OCI-M2 (cell line): ENCODE data around the gene NUDT17.

ENCODE experiments used
- DNase-seq: peaks from one replicate; lab custom pipeline; 2025; ENCODE audit not compliant: unreplicated experiment; lab: John Stamatoyannopoulos, UW

The NUDT17 gene

DNA sequence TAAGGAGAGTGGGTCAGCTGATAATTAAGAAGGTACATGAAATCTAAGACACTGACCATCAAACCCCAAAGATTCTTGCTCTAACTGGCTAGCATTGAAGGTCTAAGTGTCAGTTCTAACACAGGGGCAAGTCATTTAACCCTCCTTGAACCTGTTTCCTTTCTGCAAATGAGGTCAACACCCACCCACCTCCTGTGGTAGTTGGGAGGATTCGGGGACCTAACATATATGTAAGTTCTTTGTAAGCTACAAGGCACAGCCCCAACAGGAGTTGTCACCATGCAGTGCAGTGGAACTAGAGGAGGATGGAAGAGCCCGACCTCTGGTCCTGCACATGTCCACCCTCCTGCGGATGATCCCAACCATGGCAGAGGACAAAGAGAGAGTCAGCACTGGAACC lies 2.4 kb downstream of the NUDT17 start:
- no peak for DNase-seq

DNA sequence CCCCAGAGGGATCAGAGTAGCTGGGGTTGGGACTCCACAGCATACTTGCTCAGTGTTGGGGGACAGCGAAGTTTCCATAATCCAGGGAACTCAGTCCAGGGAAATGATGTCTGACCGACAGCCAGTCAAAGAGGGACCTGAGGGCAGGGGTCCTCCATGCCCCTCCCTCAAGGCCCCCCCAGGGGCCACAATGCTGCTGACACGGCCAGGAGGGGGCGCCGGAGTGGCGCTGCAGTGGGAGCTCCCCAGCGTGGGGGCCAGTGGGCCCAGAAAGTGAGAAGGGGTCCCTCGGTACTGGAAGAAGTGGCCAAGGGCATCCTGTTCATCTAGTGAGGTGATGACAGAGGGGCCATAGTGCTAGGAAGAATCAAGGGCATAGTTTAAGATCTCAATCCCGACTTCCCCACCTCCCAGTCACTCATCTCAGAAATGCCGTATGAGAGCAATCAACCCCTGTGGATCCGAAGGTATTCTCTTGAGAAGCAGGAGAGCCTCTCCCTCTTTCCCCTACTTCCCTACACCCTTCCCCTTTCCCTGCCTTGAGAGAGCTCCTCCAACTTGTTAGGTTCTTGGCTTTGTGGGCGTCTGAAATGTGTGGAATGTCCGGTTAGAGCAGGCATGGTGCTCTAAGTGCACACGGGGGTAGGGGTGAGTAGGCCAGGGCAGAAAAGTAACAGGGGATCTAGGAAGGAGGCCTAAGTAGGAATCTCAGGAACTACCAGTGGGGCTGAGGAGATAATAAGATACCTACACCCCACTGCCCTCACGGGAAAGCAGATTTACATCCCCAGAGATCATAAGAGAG lies 4.1 kb downstream of the NUDT17 start:
- no peak for DNase-seq

DNA sequence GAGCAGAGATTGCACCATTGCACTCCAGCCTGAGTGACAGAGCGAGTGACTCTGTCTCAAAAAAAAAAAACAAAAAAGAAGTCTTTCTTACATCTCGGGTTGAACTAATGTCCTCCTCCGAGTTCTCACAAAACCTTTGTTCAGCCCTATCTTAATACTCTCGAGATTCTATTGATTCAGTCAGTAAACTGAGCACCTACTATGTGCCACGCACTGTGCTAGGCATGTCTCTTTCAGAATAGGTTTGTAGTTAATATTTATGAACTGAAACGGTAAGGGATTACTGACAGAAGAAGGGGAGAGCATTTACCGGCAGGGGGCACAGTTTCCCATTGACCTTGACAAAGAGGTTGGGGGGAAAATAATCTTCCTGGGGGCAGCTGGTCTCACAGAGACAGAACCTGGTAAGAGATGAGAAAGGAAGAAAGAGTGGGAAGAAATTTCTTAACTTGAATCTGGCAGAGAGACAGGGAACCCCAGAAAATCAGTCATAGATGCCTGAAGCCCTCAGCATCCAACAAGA lies 10.1 kb downstream of the NUDT17 start:
- DNase-seq: no peak

DNA sequence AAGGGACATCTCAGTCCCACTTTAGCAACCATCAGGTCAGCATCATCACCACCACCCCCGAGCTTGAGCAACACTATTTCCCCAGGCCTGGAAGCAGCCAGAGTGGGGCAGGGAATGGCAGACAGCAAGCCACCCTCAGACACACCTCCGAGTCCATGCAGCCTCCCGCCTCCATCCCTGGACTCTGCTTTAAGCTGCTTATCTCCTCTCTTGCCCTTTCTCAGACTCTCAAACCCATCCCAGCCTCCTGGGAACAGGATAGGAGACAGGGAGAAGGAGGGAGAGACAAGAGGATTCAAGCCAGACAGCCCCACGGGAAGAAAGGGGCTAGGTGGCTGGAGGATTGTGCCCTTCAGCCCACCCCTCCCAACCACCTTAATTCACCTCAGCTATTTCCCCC lies 11.7 kb downstream of the NUDT17 start:
- no peak for DNase-seq

DNA sequence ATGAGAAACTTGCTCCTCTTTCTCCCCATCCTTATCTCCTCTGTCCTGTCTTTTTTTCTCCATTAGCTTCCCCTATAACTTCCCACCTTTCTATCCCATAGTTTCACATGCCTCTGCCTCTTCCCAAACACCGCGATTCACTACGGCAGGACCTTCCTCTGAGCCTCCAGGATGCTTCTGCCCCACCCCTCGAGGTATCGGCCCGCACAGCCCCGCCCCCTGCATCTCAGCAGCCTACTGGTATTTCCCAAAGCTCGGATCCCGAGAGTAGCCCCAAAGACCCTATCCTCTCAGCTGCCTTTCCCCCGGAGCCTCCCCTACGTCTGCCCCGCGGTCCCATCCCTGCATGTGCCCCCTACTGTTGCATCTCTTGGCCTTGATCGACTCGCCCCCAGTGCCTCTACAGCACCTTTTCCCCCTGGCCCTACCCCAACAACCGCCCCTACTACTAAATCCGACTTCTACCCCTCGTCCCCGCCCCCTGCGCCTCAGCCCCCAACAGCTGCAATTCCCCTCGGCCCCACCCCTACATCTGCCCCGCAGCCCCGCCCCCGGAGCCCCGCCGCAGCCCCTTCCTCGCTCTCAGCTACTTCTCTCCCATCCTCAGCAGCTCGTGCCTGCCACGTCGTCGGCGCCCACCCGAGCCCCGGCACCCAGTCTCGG lies 12.9 kb downstream of the NUDT17 start:
- no peak for DNase-seq

DNA sequence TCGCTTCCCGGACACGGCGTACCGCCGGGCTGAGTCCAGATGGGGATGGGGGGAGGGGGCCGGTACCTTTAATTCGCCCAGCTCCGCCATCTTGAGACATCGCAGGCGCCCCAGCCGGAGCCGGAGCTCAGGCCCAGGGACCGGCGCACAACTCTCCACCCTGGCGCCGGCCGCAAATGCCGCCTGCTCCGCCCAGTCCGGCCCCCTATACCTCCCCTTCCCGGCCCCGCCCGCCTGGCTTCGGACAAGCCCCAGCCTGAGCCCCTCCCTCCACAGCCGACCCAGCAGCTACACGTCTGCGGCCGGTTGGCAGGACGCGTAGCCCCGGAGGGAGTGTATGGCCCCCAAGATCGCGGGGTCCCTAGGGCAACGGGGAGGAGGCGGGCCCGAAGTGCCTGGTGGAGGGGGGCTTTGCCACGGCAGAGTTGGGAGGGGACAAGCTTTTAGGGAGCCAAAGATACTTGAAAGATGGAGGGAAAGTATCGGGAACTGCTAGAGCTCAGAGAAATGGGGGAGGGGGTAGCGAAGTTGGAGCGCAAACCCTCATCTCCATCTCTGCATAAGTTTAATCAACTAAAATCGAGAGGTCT lies 13.6 kb downstream of the NUDT17 start, which contains the start of gene PIAS3:
Gene PIAS3 (minus strand): TSS at position 181 of the 590 bp plus-strand sequence. CDS start 91 bp downstream, at position 90.
- DNase-seq: no peak

DNA sequence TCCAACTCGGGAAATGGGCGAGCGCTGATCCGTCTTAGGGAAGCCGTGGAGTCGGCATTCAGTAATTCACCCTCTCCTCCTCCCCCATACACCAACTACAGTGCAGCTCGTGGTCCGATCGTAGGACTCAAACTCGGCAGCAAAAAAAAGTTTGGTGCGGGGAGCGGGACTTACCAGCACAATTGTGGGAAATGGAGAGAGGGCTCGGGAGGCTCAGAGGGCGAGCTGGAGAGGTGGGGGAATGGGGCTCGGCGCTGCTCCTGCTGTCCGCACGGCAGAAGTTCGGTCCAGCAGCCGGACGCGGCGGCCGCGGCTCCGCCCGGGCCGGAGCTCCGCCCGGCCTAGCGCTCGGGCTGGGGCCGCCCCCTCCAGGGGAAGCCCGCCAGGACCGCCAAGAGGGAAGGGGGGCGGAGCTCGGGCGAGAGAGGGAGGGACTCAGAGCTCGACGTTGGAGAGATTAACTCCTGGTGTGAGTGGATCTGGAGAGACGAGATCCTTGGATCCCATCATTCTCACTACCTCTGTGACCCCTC lies 14.1 kb downstream of the NUDT17 start:
- DNase-seq: peak; percentile 17

DNA sequence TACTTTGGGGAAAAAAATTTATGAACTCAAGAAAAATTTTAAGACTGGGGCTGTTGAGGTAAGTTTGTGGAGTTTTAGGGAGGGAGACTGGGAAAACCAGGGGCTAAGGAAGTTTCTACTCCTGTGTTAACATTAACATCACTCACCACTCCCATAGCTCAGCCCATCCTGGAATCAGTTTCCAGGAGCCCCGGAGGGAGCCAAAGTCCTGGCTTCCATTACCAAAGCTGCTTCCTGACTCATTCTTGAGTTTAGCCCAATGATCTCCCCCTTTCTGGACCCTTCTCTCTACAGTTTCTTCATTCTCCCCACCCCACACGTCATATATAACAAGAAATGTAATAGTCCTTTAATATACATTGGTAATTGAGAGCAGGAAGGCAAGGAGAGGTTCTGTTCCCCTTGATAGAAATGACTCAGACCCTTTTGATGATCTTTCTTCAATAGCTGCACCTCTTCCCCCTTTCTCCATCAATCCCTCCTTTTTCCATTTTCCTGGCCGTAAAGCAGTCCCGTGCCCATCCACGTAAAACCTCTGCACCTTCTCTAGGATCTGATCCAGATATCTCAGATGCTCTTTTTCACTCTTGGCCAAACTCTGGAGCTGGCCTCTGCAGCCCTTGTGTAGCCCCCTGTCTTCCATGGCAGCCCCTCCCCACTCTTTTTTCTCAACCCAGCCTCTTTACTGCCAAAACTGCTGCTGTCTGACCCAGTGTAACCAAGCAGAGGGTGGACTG lies 18.0 kb downstream of the NUDT17 start:
- no peak for DNase-seq

DNA sequence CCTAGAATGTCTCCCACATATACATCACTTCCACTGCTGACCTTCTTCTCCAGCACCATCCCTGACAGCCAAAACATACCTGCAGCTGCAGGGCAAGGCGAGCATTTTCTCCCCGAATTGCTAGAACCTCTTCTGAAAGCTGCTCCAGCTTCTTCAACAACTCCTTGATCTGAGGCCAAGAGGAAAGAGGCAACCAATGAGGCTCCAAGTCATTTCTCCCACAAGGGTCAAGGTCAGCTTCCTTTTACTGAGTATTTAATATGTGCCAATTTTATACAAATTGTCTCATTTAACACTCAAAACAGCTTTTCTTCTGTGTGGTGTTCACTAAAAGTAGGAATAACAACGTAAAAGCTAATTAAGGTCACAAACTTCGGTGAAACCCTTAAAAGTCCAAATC lies 22.8 kb downstream of the NUDT17 start:
- DNase-seq: no peak

DNA sequence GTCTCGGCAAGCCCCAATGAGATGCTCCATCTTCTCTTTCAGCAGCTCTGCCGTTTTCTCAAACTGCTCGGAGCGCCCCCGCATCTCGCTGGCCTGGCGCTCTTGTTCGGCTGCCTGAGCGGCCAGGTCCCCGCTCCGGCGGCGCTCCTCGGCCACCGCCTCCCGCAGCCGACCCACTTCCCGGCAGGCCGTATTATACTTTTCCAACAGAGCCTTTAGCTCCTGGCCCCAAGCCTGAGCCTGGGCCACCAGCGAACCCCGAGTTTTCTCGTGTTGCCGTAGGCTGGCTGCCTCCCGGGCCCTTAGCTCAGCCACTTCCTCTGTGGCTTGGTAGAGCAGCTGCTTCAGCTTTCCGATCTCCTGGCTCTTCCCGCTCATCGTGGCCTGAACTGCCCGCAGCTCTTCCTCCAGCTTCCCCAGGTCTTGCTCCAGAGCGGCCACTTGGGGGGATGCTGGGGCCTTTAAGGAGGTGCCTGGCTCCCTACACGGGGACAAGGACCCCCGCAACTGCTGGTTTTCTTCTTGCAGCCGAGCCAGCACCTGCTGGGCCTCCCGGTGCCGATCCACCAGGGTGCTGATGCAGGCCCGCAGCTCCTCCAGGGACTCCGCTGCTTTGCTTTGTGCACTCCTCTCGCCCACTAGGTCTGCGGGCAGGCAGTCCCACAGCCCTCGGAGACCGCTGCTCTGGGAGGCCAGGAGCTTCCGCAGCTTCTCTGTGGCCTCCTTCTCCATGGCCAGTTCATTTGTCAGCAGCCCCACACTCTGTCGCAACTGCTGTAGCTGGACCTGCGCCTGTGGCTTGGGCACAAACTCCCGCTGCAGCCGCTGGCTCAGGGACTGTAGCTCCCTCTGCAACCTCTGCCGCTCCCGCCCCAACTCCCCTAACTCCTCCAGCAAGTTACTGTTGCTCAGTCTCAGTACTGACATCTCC lies 26.8 kb downstream of the NUDT17 start:
- no peak for DNase-seq

DNA sequence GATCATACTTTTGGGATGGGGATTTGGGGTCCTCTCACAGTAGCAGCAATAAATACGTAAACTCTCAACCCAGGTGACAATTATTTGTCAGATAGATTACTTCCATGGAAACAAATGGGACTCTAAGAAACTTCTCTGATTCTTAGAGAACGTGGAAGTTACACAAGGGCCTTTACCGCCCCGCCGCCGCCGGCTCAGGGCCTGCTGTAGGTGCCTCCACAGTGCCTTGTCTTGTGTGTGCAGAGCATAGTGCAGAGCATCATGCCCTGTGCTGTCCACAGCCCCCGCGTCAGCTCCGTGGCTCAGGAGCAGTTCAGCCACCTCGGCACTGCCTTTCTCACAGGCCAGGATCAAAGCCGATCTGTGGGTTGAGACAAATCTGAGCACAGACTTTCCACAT lies 29.2 kb downstream of the NUDT17 start:
- DNase-seq: no peak

DNA sequence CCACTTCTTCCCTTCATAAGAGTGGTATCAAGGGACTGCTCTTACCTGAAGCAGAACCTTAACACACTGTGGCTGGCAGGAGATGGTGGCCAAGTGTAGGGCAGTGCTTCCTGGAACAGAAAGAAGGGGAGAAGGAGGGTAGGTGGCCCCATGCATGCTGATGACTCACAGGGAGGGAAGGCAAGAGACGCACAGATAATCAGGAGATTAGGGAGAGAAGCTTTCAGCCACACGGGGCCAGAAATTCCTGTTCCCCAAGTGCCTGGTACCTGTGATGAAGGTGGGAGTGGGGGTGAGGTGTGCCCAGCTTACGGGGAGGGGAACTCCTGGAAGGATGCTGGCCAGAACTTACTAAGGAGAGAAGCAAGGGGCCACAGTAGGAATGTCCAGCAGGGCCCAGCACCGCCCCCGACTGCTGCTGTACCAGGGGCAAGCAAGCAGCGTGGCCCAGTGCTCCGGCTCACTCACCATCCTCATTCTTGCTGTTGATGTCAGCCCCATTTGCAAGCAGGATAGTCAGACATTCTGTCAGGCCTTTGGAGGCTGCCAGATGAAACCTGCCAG lies 32.6 kb downstream of the NUDT17 start:
- DNase-seq: no peak

DNA sequence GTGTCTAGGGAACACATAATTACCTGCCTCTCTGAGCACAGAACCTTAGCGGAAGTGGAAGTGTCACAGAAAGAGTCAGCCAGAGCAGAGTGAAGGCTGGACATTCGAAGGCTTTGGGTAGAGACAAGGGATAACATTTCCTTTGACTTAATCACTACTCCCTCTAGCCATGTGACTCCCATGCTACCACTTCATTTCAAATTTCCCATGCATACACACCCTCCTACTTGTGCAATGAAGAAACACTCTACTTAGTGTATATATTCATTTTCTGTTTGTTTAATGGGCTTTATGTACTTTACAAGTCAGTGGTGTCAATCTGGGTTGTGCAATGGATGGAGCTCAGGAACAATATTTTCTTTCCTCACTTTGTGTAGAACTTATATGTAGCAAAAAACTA lies 33.3 kb downstream of the NUDT17 start:
- no peak for DNase-seq

DNA sequence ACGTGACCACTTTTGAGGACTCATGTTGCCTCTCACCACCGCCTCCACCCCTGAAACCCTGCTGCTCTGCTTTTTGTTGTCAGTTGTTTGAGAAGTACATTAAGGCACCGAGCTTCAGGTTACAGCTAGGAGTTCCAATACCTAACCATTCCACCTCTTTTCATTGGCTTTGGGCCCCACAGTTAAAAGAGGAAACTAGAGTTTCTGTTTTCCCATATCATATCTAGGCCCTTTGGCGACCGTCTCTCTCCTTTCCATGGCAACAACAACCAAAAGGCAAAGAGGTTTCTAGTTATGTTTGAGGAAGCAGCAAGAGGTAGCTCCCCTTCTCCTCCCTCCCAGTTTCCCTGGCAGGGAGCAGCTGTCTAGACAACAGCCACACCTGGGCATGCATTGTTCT lies 34.3 kb downstream of the NUDT17 start:
- no peak for DNase-seq

DNA sequence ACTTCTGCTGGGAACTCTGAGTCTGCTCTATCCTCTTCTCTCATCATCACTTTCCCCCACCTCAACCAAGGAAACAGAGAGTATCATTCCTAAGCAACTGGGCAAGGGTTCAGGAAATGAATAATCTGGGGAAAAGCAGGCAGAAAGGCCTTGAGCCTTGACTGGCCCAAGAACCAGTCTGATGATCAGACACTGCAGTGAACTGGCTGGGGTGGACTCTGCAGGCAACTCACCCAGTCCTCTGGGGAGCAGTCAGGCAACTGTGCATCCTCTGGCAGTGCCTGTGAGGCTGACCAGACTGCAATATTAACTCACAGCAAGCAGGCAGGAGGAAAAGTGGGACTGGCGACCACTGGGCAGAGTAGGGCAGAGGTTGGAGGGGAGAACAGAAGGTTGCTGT lies 39.2 kb downstream of the NUDT17 start:
- no peak for DNase-seq

DNA sequence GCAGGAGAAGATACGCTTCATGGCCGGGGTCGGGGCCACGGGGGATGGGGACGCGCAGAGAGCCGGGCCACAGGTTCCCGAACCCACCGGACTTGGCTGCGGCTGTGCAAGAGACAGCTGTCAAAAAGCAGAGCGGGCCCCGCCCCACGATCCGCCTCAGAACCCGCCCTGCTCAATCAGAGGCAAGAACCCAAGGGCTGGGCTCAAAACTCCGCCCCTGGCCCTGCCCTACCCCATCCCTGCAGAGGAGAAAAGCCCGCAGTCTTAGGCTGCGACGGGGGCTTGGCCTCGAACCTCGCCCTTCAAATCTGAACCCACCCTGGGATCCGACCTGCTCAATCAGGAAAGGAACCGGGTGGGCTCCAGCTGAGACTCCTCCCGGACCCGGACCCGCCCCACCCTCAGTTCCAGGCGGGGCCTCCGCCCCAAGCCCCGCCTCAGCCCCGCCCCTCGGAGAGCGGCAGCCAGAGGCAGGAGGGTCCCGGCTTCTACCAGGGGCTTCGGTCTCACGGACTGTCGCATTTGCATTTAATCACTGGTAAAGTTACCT lies 40.4 kb downstream of the NUDT17 start, which contains the start of gene ANKRD35:
Gene ANKRD35 (minus strand): TSS at position 129 of the 550 bp plus-strand sequence. CDS start 108 bp downstream, at position 21.
- DNase-seq: peak; percentile 59

DNA sequence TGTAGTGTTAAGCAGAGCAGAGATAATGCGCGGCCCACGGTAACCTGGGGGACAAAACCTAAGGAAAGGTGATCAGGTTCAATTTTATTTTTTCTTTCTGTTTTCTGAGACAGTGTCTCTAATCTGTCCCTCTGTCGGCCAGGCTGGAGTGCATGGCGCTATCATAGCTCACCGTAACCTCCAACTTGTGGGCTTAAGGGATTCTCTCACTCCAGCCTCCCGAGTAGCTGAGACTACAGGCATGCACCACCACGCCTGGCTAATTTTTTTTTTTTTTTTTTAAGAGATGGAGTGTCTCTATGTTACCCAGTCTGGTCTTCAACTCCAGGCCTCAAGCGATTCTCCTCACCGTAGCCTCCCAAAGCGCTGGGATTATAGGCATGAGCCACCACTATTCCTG lies 41.0 kb downstream of the NUDT17 start:
- no peak for DNase-seq

DNA sequence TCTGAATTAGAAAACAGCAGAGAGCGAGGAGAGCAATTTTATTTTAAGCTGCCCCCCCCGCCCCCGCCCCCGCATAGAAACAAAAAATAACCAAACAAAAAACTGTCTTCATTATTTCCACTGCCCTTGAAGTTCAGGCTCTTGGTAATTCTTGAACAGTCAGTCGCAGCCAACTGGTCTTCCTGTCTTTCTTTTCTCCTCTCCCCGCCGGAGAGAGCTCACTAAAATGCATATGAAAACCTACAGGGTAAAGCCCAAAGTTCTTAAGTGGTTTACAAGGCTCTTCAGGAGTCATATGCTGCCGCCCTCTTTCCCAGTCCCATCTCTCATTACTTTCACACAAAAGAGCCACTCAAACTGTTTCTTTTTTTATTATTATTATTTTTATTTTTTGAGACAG lies 41.4 kb downstream of the NUDT17 start:
- DNase-seq: no peak

DNA sequence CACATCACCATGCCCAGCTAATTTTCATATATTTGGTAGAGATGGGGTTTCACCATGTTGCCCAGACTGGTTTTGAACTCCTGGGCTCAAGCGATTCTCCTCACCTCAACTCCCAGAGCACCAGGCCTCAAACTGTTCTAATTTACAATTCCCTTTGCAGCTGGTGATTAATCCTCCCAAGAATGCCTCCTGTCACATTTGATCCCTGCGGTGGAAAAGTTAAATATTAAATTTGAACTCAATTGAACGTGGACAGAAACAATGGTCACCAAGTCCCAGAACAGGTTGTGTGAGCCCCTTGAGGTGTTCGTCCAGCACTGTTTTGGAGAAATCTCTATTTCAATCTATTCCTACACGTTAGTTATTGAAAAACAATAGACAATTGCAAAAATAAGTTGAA lies 42.2 kb downstream of the NUDT17 start:
- DNase-seq: no peak
